Spinal cord (tissue), 10 donors: ENCODE measurements around the gene CKAP4. TPM values are rescaled to one million over a fixed set of nuclear protein-coding genes. Genes with fewer than 3 reads are reported as not detected.

Experiments
- DNase-seq, 6 donors: peaks; one replicate each; pipeline versions ENCODE4 v3.0.0 to v3.0.0-alpha.2; 2013 to 2015; ENCODE audit warnings: low spot score in 6 of 6, low read depth in 4 of 6
- H3K27ac ChIP-seq: one replicate; pipeline ENCODE4 v1.5.1; 2013; ENCODE audit warnings: low read depth, low read length, control low read depth
- H3K27me3 ChIP-seq: one replicate; pipeline ENCODE4 v1.6.1; 2013; ENCODE audit warnings: low read length; ENCODE audit not compliant: control insufficient read depth, insufficient read depth
- H3K36me3 ChIP-seq: one replicate; pipeline ENCODE4 v1.6.1; 2013; ENCODE audit warnings: low read length; ENCODE audit not compliant: control insufficient read depth, insufficient read depth
- H3K4me1 ChIP-seq: one replicate; pipeline ENCODE4 v1.6.1; 2013; ENCODE audit warnings: low read length; ENCODE audit not compliant: control insufficient read depth, insufficient read depth
- H3K4me3 ChIP-seq: one replicate; pipeline ENCODE4 v1.5.1; 2013; ENCODE audit warnings: low read depth, low read length, control low read depth
- H3K9me3 ChIP-seq: one replicate; pipeline ENCODE4 v1.6.1; 2013; ENCODE audit warnings: low read length; ENCODE audit not compliant: control insufficient read depth, insufficient read depth
- WGBS: methylation state at CpG from one replicate; pipeline ENCODE4 v1.1.5; 2013; ENCODE audit warnings: missing lambda C conversion rate; ENCODE audit not compliant: insufficient coverage; 5-methylcytosine and 5-hydroxymethylcytosine counted together
- polyA plus RNA-seq, 2 donors: library from polyadenylated mRNA; unstranded; fragments of 120-200 nt; gene quantifications; one replicate each; pipeline ENCODE4 v1.2.1, GENCODE V29; 2013; ENCODE audit not compliant: insufficient read length in 2 of 2
- small RNA-seq: library from RNA; depleted of rRNA; stranded (forward); fragments of <200 nt; gene quantifications from one replicate; pipeline ENCODE3, GENCODE V24; 2014; ENCODE audit warnings: low replicate concordance
- total RNA-seq, 2 donors: library from RNA; depleted of rRNA in 1 of 2; stranded (reverse); fragments of 120-200 nt in 1 of 2; fragments of >200 nt in 1 of 2; gene quantifications; one replicate each; pipeline versions ENCODE4 v1.2.3 to v1.2.4, GENCODE V29; 2013 to 2014
- donor health status: healthy.

Gene CKAP4
- total and polyA plus RNA-seq, 4 donors: 44.3 to 65.6 (median 54.2) TPM

- Histone ChIP-seq H3K27ac (no peak overlapping the region), H3K4me1 (peaks cover 11% of the 10 kb centered on the region), H3K36me3 (no peaks in the 10 kb centered on the region), H3K27me3 (no peaks in the 10 kb centered on the region), H3K4me3 (no peak overlapping the region), H3K9me3 (no peaks in the 10 kb centered on the region)
- 100% methylated on average over 2 of the region's 4 CpGs for WGBS
- DNase-seq: no peak
Observed at GRCh38 chr12:106192659-106193393, 55.0 kb downstream of the CKAP4 start.

GRCh38 chr12:106190581-106190980, 57.2 kb downstream of the CKAP4 start:
- Histone ChIP-seq H3K4me1 (peaks cover 11% of the 10 kb centered on the region), H3K9me3 (no peaks in the 10 kb centered on the region), H3K4me3 (no peak overlapping the region), H3K27ac (no peak overlapping the region), H3K36me3 (no peaks in the 10 kb centered on the region), H3K27me3 (no peaks in the 10 kb centered on the region)
- no CpG with 5 or more reads among the region's 3 CpGs for WGBS
- DNase-seq: peak in 1 of 6 donors; percentile 47

DNA sequence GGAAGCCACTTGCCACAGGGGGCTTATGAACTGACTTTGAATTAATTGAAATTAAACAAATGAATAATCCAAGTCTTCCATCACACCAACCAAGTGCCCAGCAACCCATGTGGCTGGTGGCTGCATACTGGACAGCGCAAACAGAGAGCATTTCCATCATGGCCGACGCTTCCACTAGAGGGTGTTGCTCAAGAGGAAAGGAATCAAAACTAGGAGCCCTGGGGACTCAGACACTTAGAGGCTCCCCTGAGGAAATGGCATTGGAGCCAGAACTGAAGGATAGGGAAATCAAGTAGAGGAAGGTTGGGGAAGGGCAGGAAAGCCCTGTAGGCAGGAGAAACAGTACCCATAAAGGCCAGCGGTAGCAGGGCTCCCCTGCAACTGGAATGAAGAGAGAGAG, 58.5 kb downstream of the CKAP4 start:
- Histone ChIP-seq H3K36me3 (no peaks in the 10 kb centered on the region), H3K4me1 (peaks cover 11% of the 10 kb centered on the region), H3K4me3 (no peak overlapping the region), H3K27me3 (no peaks in the 10 kb centered on the region), H3K27ac (no peak overlapping the region), H3K9me3 (no peaks in the 10 kb centered on the region)
- WGBS: 92% methylated on average over 1 of the region's 4 CpGs
- no peak for DNase-seq

DNA sequence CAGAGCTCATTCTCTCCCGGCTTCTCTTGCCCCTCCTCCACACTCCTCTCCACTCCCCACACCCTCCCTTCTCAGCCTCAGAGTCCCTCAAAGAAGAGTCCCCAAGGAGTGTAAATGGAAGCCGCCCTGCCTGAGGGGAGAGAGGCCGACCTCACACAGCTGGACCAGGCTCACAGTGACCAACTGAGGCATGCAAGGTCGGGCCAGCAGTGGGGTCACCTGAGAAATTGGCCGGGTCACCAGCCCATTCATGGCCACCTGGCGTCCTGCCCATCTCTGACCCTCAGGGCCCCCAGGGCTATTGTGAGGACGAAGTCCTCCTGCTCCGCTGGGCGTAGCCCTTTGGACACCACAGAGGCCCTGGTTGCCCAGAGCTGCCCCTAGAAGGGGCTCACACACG, 59.6 kb downstream of the CKAP4 start:
- Histone ChIP-seq H3K36me3 (no peaks in the 10 kb centered on the region), H3K4me3 (no peak overlapping the region), H3K9me3 (no peaks in the 10 kb centered on the region), H3K27ac (no peak overlapping the region), H3K4me1 (peaks cover 11% of the 10 kb centered on the region), H3K27me3 (no peaks in the 10 kb centered on the region)
- 19% methylated on average over 8 of the region's 10 CpGs for WGBS
- DNase-seq: no peak

Small RNAs within 50 kb of the gene (small RNA-seq; reads per million reads assigned to genes)
- not detected for gene RNU7-94P

Other genes starting within 250 kb of the CKAP4 start
- 10 to 100 TPM; 20.1 to 57.9 TPM for gene NUAK1, start 109.1 kb downstream of the CKAP4 start, total RNA-seq
- 10 to 100 TPM; 30.4 to 33.4 TPM for gene NUAK1, start 109.1 kb downstream of the CKAP4 start, polyA plus RNA-seq
- 100 to 1,000 TPM in 1 of 2 donors, 10 to 100 TPM in 1; 40.3 to 109 TPM for gene TCP11L2, start 54.7 kb upstream of the CKAP4 start, total RNA-seq
- gene TCP11L2, start 54.7 kb upstream of the CKAP4 start, polyA plus RNA-seq: 10 to 100 TPM; 16.9 to 23.5 TPM
- gene POLR3B, start 109.7 kb upstream of the CKAP4 start, total RNA-seq: 10 to 100 TPM; 12.8 to 20.3 TPM
- gene POLR3B, start 109.7 kb upstream of the CKAP4 start, polyA plus RNA-seq: 10 to 100 TPM; 11.9 to 13.8 TPM